SK-N-SH (cell line): Measurements from ENCODE around the gene BMP2K. TPM values are rescaled to one million over a fixed set of nuclear protein-coding genes. Genes with fewer than 3 reads are reported as not detected.

ENCODE experiments used
- CTCF ChIA-PET: fragments of 300-600, 350-600 bp; formaldehyde crosslinking; extraction: SDS; loops from one replicate; lab custom pipeline; 2021; lab: Yijun Ruan, JAX
- POLR2A ChIA-PET: fragments of 350-600 bp; sonication (Branson Sonifier 250); formaldehyde crosslinking; extraction: SDS; loops from one replicate; lab custom pipeline; 2020; ENCODE audit warnings: antibody characterized with exemption, inconsistent platforms; lab: Yijun Ruan, JAX
- DNase-seq: peaks from one replicate; pipeline ENCODE4 v3.0.0; 2012
- H2AFZ ChIP-seq: fragments of 200-600 bp; sonication (generic); 2 replicates; pipeline ENCODE4 v1.8.1; 2016; ENCODE audit warnings: antibody characterized with exemption, mild to moderate bottlenecking, low read depth
- H3F3A ChIP-seq: fragments of 200-600 bp; sonication (generic); replicated peaks from 2 replicates; pipeline ENCODE3; 2016; ENCODE audit warnings: antibody characterized with exemption, mild to moderate bottlenecking; ENCODE audit not compliant: insufficient read depth
- H3K27ac ChIP-seq, 2 experiments: fragments of 200-500 bp in 1 of 2; fragments of 200-600 bp in 1 of 2; sonication (Bioruptor generic) in 1 of 2; sonication (generic), shearing (Covaris generic) in 1 of 2; 2 replicates each; pipeline versions ENCODE4 v1.5.1 to v1.6.1; 2014 to 2016; ENCODE audit warnings: low read depth in 2 of 2, inconsistent platforms in 1 of 2, low read length in 1 of 2, mild to moderate bottlenecking in 1 of 2, mixed read lengths in 1 of 2
- H3K27me3 ChIP-seq: fragments of 200-600 bp; sonication (generic), shearing (Covaris generic); 2 replicates; pipeline ENCODE4 v1.6.1; 2016; ENCODE audit warnings: mixed run types; ENCODE audit not compliant: insufficient read depth
- H3K36me3 ChIP-seq, 2 experiments: fragments of 200-500 bp in 1 of 2; fragments of 200-600 bp in 1 of 2; sonication (Bioruptor generic) in 1 of 2; sonication (generic) in 1 of 2; replicated peaks in 1 of 2; 2 replicates each; pipeline versions ENCODE3 to v1.5.1; 2014 to 2016; ENCODE audit warnings: low read length in 1 of 2, mild to moderate bottlenecking in 1 of 2; ENCODE audit not compliant: insufficient read depth in 2 of 2, control insufficient read depth in 1 of 2
- H3K4me1 ChIP-seq, 2 experiments: fragments of 200-500 bp in 1 of 2; fragments of 200-600 bp in 1 of 2; sonication (Bioruptor generic) in 1 of 2; sonication (generic), shearing (Covaris generic) in 1 of 2; 2 replicates each; pipeline versions ENCODE4 v1.5.1 to v1.6.1; 2014 to 2016; ENCODE audit warnings: low read depth in 1 of 2, low read length in 1 of 2, mixed run types in 1 of 2; ENCODE audit not compliant: insufficient read depth in 2 of 2, control insufficient read depth in 1 of 2
- H3K4me2 ChIP-seq: fragments of 200-600 bp; sonication (generic), shearing (Covaris generic); 2 replicates; pipeline ENCODE4 v1.6.1; 2017; ENCODE audit warnings: mixed run types
- H3K4me3 ChIP-seq, 2 experiments: fragments of 200-500 bp in 1 of 2; fragments of 200-600 bp in 1 of 2; sonication (Bioruptor generic) in 1 of 2; sonication (generic), shearing (Covaris generic) in 1 of 2; 2 replicates each; pipeline versions ENCODE4 v1.5.1 to v1.8.1; 2014 to 2016; ENCODE audit warnings: low read depth in 2 of 2, inconsistent platforms in 1 of 2, low read length in 1 of 2, mild to moderate bottlenecking in 1 of 2, mixed read lengths in 1 of 2, moderate library complexity in 1 of 2
- H3K79me2 ChIP-seq: fragments of 200-600 bp; sonication (generic); 2 replicates; pipeline ENCODE4 v1.8.1; 2017; ENCODE audit warnings: mild to moderate bottlenecking; ENCODE audit not compliant: insufficient read depth
- H3K9ac ChIP-seq: fragments of 200-600 bp; sonication (generic); 2 replicates; pipeline ENCODE4 v1.6.1; 2017; ENCODE audit warnings: mixed run types
- H3K9me2 ChIP-seq: fragments of 200-600 bp; sonication (generic); 2 replicates; pipeline ENCODE4 v1.6.1; 2017; ENCODE audit warnings: mixed run types
- H3K9me3 ChIP-seq: fragments of 200-600 bp; sonication (generic); 2 replicates; pipeline ENCODE4 v1.6.1; 2017; ENCODE audit warnings: mixed run types, mild to moderate bottlenecking, moderate library complexity
- H4K20me1 ChIP-seq: fragments of 200-600 bp; sonication (generic); 2 replicates; pipeline ENCODE4 v1.6.1; 2017; ENCODE audit warnings: mild to moderate bottlenecking, mixed run types; ENCODE audit not compliant: insufficient read depth
- CHD2 ChIP-seq: fragments of 150-350 bp; IDR thresholded peaks from 2 replicates; pipeline ENCODE4 v1.6.1; 2018; ENCODE audit warnings: low read length; ENCODE audit not compliant: partially characterized antibody
- CTCF ChIP-seq: fragments of 200-600 bp; sonication (generic); IDR thresholded peaks from 2 replicates; pipeline ENCODE4 v1.6.1; 2017; ENCODE audit warnings: antibody characterized with exemption, mild to moderate bottlenecking, moderate library complexity
- EZH2phosphoT487 ChIP-seq: fragments of 200-600 bp; sonication (generic); IDR thresholded peaks from 2 replicates; pipeline ENCODE4 v1.6.1; 2017; ENCODE audit warnings: low read depth, mixed run types, mild to moderate bottlenecking, antibody characterized with exemption, moderate library complexity, borderline replicate concordance
- FOSL2 ChIP-seq: IDR thresholded peaks from 2 replicates; pipeline ENCODE4 v1.4.0; 2012; ENCODE audit warnings: low read depth, mild to moderate bottlenecking, moderate library complexity, borderline replicate concordance
- FOXJ3 ChIP-seq: sonication (generic); formaldehyde crosslinking; IDR thresholded peaks from 2 replicates; pipeline ENCODE4 v1.5.1; 2020; ENCODE audit warnings: mild to moderate bottlenecking, missing genetic modification reagents
- FOXM1 ChIP-seq: IDR thresholded peaks from 2 replicates; pipeline ENCODE4 v1.4.0; 2012; ENCODE audit warnings: low read depth, mild to moderate bottlenecking
- IRF3 ChIP-seq: fragments of 150-350 bp; IDR thresholded peaks from 2 replicates; pipeline ENCODE4 v1.6.1; 2016; ENCODE audit warnings: mild to moderate bottlenecking, low read depth, low read length
- MAX ChIP-seq: IDR thresholded peaks from 2 replicates; pipeline ENCODE4 v1.4.0; 2012; ENCODE audit warnings: low read depth
- MEF2A ChIP-seq: IDR thresholded peaks from 2 replicates; pipeline ENCODE4 v1.4.0; 2012; ENCODE audit warnings: low read depth, borderline replicate concordance
- MXI1 ChIP-seq: IDR thresholded peaks from 2 replicates; pipeline ENCODE4 v1.6.1; 2012; ENCODE audit warnings: mild to moderate bottlenecking, low read depth, low read length, improper control_type of control experiment
- RAD21 ChIP-seq: IDR thresholded peaks from 2 replicates; pipeline ENCODE4 v1.6.1; 2012; ENCODE audit warnings: mild to moderate bottlenecking, low read length
- RFX5 ChIP-seq: IDR thresholded peaks from 2 replicates; pipeline ENCODE4 v1.6.1; 2012; ENCODE audit warnings: mild to moderate bottlenecking, improper control_type of control experiment, low read length
- RXRA ChIP-seq: IDR thresholded peaks from 2 replicates; pipeline ENCODE4 v1.4.0; 2012; ENCODE audit warnings: low read depth, mild to moderate bottlenecking, borderline replicate concordance
- SIN3A ChIP-seq: IDR thresholded peaks from 2 replicates; pipeline ENCODE4 v1.6.1; 2012; ENCODE audit warnings: low read depth, mild to moderate bottlenecking, low read length, moderate library complexity, borderline replicate concordance
- SMC3 ChIP-seq: IDR thresholded peaks from 2 replicates; pipeline ENCODE4 v1.6.1; 2012; ENCODE audit warnings: low read depth, low read length, improper control_type of control experiment
- TEAD4 ChIP-seq: IDR thresholded peaks from 2 replicates; pipeline ENCODE4 v1.4.0; 2012; ENCODE audit warnings: mild to moderate bottlenecking, borderline replicate concordance; ENCODE audit not compliant: insufficient read depth
- USF2 ChIP-seq: fragments of 150-350 bp; IDR thresholded peaks from 2 replicates; pipeline ENCODE4 v1.6.1; 2017; ENCODE audit warnings: antibody characterized with exemption, low read length, low read depth, borderline replicate concordance
- WGBS: methylation state at CpG from one replicate; pipeline ENCODE4 v1.1.6; 2017; ENCODE audit warnings: low lambda C conversion rate; 5-methylcytosine and 5-hydroxymethylcytosine counted together
- polyA plus RNA-seq, 3 experiments: library from polyadenylated mRNA; depleted of rRNA; stranded (reverse); fragments of >200 nt; gene quantifications; 2 replicates each; pipeline ENCODE4 v1.2.3, GENCODE V29; 2012
- TF ChIP-seq, protein P1 (sequence below): IDR thresholded peaks from 2 replicates; pipeline ENCODE4 v1.4.0; 2012; ENCODE audit warnings: low read depth, borderline replicate concordance
- TF ChIP-seq, protein P2 (sequence below): IDR thresholded peaks from 2 replicates; pipeline ENCODE4; 2012

Gene BMP2K
- polyA plus RNA-seq, 1 of the 3 experiments (the other 2 are of a cell fraction) = 7.2 TPM

- 100% methylated on average over 2 of the region's 2 CpGs for WGBS
- H3K4me2 ChIP-seq = no peak overlapping the region
- H3K9ac ChIP-seq = no peak overlapping the region
- POLR2A ChIA-PET = no interaction called here
- TF ChIP-seq MAX (no peak), SMC3 (no peak), MXI1 (no peak), IRF3 (no peak), CTCF (no peak), USF2 (no peak), TEAD4 (no peak), CHD2 (no peak)
- TF ChIP-seq, protein P1, sequence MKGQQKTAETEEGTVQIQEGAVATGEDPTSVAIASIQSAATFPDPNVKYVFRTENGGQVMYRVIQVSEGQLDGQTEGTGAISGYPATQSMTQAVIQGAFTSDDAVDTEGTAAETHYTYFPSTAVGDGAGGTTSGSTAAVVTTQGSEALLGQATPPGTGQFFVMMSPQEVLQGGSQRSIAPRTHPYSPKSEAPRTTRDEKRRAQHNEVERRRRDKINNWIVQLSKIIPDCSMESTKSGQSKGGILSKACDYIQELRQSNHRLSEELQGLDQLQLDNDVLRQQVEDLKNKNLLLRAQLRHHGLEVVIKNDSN = no peak
- H3K36me3 ChIP-seq = peaks cover 0 to 21% of the 10 kb centered on the region in 2 experiments
- CTCF ChIA-PET = interaction anchor here (0.8 to 1.0 kb wide), 2 partner anchors 166 to 763 kb away, joined by 3 to 4 read pairs; no protein-coding TSS in a partner anchor
- H3K27me3 ChIP-seq = no peaks in the 10 kb centered on the region
- no peaks in the 10 kb centered on the region for H3K9me3 ChIP-seq
- peaks cover 89% of the 10 kb centered on the region for H3K79me2 ChIP-seq
- no peak overlapping the region for H3K4me3 ChIP-seq
- H3K4me1 ChIP-seq = no peaks in the 10 kb centered on the region
- DNase-seq = no peak
- H3K9me2 ChIP-seq = no peaks in the 10 kb centered on the region
- no peak overlapping the region for H3K27ac ChIP-seq
- no peak overlapping the region for H2AFZ ChIP-seq
- no peaks in the 10 kb centered on the region; the same call in 1 of the 2 replicates for H4K20me1 ChIP-seq
- no peaks in the 10 kb centered on the region for H3F3A ChIP-seq
Measured at GRCh38 chr4:78811034-78811433, 34.9 kb downstream of the BMP2K start.

DNA sequence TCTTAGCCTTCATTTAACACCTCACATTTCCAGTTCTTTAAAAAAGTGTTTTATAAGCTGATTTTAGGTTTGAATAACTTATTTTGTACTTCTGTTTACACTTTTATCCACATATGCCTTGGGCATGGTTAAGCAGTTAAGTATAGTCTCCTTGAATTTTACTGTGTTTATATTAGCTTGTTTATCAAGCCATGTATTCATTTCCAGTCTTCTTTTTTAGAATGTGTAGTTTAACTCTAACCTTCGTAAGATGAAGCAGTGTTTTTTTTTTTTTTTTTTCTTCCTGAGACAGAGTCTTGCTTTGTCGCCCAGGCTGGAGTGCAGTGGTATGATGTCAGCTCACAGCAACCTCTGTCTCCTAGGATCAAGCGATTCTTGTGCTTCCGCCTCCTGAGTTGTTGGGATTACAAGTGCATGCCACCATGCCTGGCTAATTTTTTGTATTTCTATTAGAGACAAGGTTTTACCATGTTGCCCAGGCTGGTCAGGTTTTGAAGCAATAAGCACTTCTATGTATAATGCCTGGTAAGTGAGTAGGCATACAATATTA, 42.5 kb downstream of the BMP2K start:
- Histone ChIP-seq H4K20me1 (no peaks in the 10 kb centered on the region), H3K9me2 (no peaks in the 10 kb centered on the region), H3K9me3 (no peaks in the 10 kb centered on the region), H3K79me2 (peaks cover 72% of the 10 kb centered on the region), H3K27me3 (no peaks in the 10 kb centered on the region), H3K4me1 (no peaks in the 10 kb centered on the region; a peak in 1 of 4 replicates), H3K27ac (no peak overlapping the region), H3K9ac (no peak overlapping the region), H3F3A (no peaks in the 10 kb centered on the region), H3K36me3 (peaks cover 0 to 9% of the 10 kb centered on the region in 2 experiments), H2AFZ (no peak overlapping the region), H3K4me3 (no peak overlapping the region), H3K4me2 (no peak overlapping the region)
- DNase-seq = no peak
- TF ChIP-seq RAD21 (no peak), FOXM1 (no peak), EZH2phosphoT487 (no peak), RXRA (no peak), RFX5 (no peak), FOSL2 (no peak), FOXJ3 (CRISPR knock-in tag) (no peak), MEF2A (no peak), IRF3 (no peak), SMC3 (no peak), SIN3A (no peak), MXI1 (no peak)
- TF ChIP-seq, protein P2, sequence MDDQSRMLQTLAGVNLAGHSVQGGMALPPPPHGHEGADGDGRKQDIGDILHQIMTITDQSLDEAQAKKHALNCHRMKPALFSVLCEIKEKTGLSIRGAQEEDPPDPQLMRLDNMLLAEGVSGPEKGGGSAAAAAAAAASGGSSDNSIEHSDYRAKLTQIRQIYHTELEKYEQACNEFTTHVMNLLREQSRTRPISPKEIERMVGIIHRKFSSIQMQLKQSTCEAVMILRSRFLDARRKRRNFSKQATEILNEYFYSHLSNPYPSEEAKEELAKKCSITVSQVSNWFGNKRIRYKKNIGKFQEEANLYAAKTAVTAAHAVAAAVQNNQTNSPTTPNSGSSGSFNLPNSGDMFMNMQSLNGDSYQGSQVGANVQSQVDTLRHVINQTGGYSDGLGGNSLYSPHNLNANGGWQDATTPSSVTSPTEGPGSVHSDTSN = no peak
- ChIA-PET POLR2A (no interaction called here), CTCF (interaction anchor here (1.1 kb wide), 1 partner anchor 26 kb away, joined by 3 read pairs; no protein-coding TSS in a partner anchor)
- WGBS = 92% methylated on average over 4 of the region's 4 CpGs
